ENCODE measurements around the gene WDR31. TPM values are rescaled to one million over a fixed set of nuclear protein-coding genes. Genes with fewer than 3 reads are reported as not detected.

The WDR31 gene
- total and polyA plus RNA-seq, 2 experiments from 2014 or later: 4.1 to 5.4 TPM

- Histone ChIP-seq H3K27me3 (peaks cover 58% of the 10 kb centered on the region), H3K36me3 (no peaks in the 10 kb centered on the region), H3K4me1 (ENCODE audit: low read depth) (peaks cover 10% of the 10 kb centered on the region), H3K9me3 (ENCODE audit: low read depth) (no peaks in the 10 kb centered on the region), H3K4me3 (peak overlapping the region; percentile 49), H3K27ac (no peak overlapping the region)
- no peak for TF ChIP-seq CTCF (IDR thresholded peaks at IDR 0.05; ENCODE audit: low read depth, low read length)
- DNase-seq (ENCODE audit: low read depth in 1 of 2, low spot score in 1 of 2): no peak
These were observed 9.0 kb upstream of the WDR31 start for GRCh38 chr9:113349066-113349444.

GRCh38 chr9:113348437-113348836 is 8.4 kb upstream of the WDR31 start:
- TF ChIP-seq CTCF (IDR thresholded peaks at IDR 0.05; ENCODE audit: low read depth, low read length): no peak
- no peak overlapping the region for H3K27ac ChIP-seq
- H3K27me3 ChIP-seq: peaks cover 54% of the 10 kb centered on the region
- H3K36me3 ChIP-seq: no peaks in the 10 kb centered on the region
- DNase-seq (ENCODE audit: low read depth in 1 of 2, low spot score in 1 of 2): no peak
- peaks cover 14% of the 10 kb centered on the region for H3K4me1 ChIP-seq (ENCODE audit: low read depth)
- H3K9me3 ChIP-seq (ENCODE audit: low read depth): no peaks in the 10 kb centered on the region
- no peak overlapping the region for H3K4me3 ChIP-seq

- no peak for DNase-seq (ENCODE audit: low read depth in 1 of 2, low spot score in 1 of 2)
- Histone ChIP-seq H3K4me1 (ENCODE audit: low read depth) (peaks cover 15% of the 10 kb centered on the region), H3K27ac (no peak overlapping the region), H3K27me3 (peaks cover 29% of the 10 kb centered on the region), H3K4me3 (no peak overlapping the region), H3K36me3 (no peaks in the 10 kb centered on the region), H3K9me3 (ENCODE audit: low read depth) (no peaks in the 10 kb centered on the region)
- TF ChIP-seq CTCF (IDR thresholded peaks at IDR 0.05; ENCODE audit: low read depth, low read length): no peak
These were observed 5.6 kb upstream of the WDR31 start for GRCh38 chr9:113345671-113346070.

- Histone ChIP-seq H3K27ac (no peak overlapping the region), H3K4me1 (ENCODE audit: low read depth) (peaks cover 14% of the 10 kb centered on the region), H3K9me3 (ENCODE audit: low read depth) (no peaks in the 10 kb centered on the region), H3K36me3 (no peaks in the 10 kb centered on the region), H3K4me3 (no peak overlapping the region), H3K27me3 (peaks cover 24% of the 10 kb centered on the region)
- TF ChIP-seq CTCF (IDR thresholded peaks at IDR 0.05; ENCODE audit: low read depth, low read length): no peak
- no peak for DNase-seq (ENCODE audit: low read depth in 1 of 2, low spot score in 1 of 2)
These were observed 5.1 kb upstream of the WDR31 start for GRCh38 chr9:113345190-113345589.

GRCh38 chr9:113343732-113344231 is 3.7 kb upstream of the WDR31 start:
- Histone ChIP-seq H3K9me3 (ENCODE audit: low read depth) (no peaks in the 10 kb centered on the region), H3K4me1 (ENCODE audit: low read depth) (peaks cover 9% of the 10 kb centered on the region), H3K27me3 (peaks cover 10% of the 10 kb centered on the region), H3K27ac (peak overlapping the region; percentile 93), H3K4me3 (no peak overlapping the region), H3K36me3 (no peaks in the 10 kb centered on the region)
- peak; percentile 91 to 95 for DNase-seq (ENCODE audit: low read depth in 1 of 2, low spot score in 1 of 2)
- no peak for TF ChIP-seq CTCF (IDR thresholded peaks at IDR 0.05; ENCODE audit: low read depth, low read length)

Data from cardiac muscle cell (in vitro differentiated cells and primary cell).